ENCODE measurements around the gene CSK.

Gene CSK

DNA sequence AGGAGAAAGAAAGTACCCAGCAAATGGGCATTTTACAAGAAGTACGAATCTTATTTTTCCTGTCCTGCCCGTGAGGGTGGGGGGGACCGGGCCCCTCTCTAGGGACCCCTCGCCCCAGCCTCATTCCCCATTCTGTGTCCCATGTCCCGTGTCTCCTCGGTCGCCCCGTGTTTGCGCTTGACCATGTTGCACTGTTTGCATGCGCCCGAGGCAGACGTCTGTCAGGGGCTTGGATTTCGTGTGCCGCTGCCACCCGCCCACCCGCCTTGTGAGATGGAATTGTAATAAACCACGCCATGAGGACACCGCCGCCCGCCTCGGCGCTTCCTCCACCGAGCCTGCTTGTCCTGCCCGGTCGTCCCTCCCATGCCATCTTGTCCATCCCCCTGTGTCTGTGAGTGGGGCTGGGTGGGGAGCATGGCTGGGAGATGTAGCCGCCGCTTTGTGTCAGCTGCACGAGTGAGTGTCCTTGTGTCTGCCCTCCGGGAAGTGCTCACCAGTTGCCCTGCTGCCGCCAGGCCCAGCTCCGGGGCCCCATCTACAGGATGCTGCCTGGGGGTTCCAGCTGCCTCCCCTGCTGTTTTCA lies 21.1 kb downstream of the CSK start:
- no peak overlapping the region for H4K12ac ChIP-seq (ENCODE audit: low read depth, low read length)
- DNase-seq, result no peak
- H3K4me1 ChIP-seq (ENCODE audit: control insufficient read depth in 1 of 2, insufficient read depth in 2 of 2, low read length in 2 of 2), result no peaks in the 10 kb centered on the region
- H3K9me3 ChIP-seq (ENCODE audit: insufficient read depth, low read depth, low read length), result no peaks in the 10 kb centered on the region
- no peak overlapping the region for H4K8ac ChIP-seq (ENCODE audit: low read depth, low read length)
- H3K18ac ChIP-seq (ENCODE audit: low read length), result no peak overlapping the region
- H3K9ac ChIP-seq (ENCODE audit: low read length), result no peak overlapping the region
- H3K23ac ChIP-seq (ENCODE audit: low read length), result no peak overlapping the region
- H2BK12ac ChIP-seq (ENCODE audit: low read length), result no peak overlapping the region
- no peak overlapping the region for H2AK5ac ChIP-seq (ENCODE audit: low read length)
- no peak overlapping the region for H2AFZ ChIP-seq (ENCODE audit: insufficient read depth, low read length, poor library complexity)
- H3K27ac ChIP-seq (ENCODE audit: low read depth, low read length), result no peak overlapping the region
- H3K79me2 ChIP-seq (ENCODE audit: control insufficient read depth, insufficient read depth, low read length, poor library complexity), result no peaks in the 10 kb centered on the region
- no peak overlapping the region for H2BK5ac ChIP-seq (ENCODE audit: low read depth, low read length, poor library complexity)
- no peak overlapping the region for H4K91ac ChIP-seq (ENCODE audit: low read depth, low read length)
- WGBS (ENCODE audit: extremely low coverage, insufficient coverage, insufficient read length), result no CpG with 5 or more reads among the region's 31 CpGs
- no peak overlapping the region for H3K14ac ChIP-seq (ENCODE audit: low read length)
- no peaks in the 10 kb centered on the region for H3K79me1 ChIP-seq (ENCODE audit: low read length)
- H3K4ac ChIP-seq (ENCODE audit: low read depth, low read length), result no peak overlapping the region
- H3K36me3 ChIP-seq (ENCODE audit: control insufficient read depth in 1 of 2, insufficient read depth in 2 of 2, low read length in 2 of 2), result peaks cover 51 to 60% of the 10 kb centered on the region in 2 experiments
- no peak overlapping the region for H2BK120ac ChIP-seq (ENCODE audit: insufficient read depth, low read length, poor library complexity)
- no peak overlapping the region for H3K4me3 ChIP-seq (ENCODE audit: low read depth, low read length)
- H3K27me3 ChIP-seq (ENCODE audit: insufficient read depth, low read length), result no peaks in the 10 kb centered on the region
- no peak overlapping the region for H3K4me2 ChIP-seq (ENCODE audit: low read length)

DNA sequence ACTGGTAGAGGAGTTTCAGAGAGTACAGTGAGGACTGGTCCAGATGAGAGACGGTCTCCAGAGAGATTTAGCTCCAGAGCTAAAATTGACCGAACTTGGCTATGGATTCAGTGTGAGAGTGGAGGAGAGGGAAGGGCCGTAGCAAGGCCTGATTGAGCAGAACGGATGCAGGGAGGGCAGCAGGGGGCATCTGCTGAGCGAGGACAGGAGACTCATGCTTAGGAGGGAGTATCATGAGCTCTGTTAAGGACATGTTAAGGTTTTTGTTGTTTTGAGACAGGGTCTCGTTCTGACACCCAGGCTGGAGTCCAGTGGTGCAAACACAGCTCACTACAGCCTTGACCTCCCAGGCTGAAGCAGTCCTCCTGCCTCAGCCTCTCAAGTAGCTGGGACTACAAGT lies 23.1 kb downstream of the CSK start:
- no CpG with 5 or more reads among the region's 6 CpGs for WGBS (ENCODE audit: extremely low coverage, insufficient coverage, insufficient read length)
- Histone ChIP-seq H2BK120ac (ENCODE audit: insufficient read depth, low read length, poor library complexity) (no peak overlapping the region), H3K23ac (ENCODE audit: low read length) (no peak overlapping the region), H3K27ac (ENCODE audit: low read depth, low read length) (no peak overlapping the region), H4K8ac (ENCODE audit: low read depth, low read length) (no peak overlapping the region), H2BK12ac (ENCODE audit: low read length) (no peak overlapping the region), H3K4me3 (ENCODE audit: low read depth, low read length) (no peak overlapping the region), H3K4me1 (ENCODE audit: control insufficient read depth in 1 of 2, insufficient read depth in 2 of 2, low read length in 2 of 2) (no peaks in the 10 kb centered on the region), H2AFZ (ENCODE audit: insufficient read depth, low read length, poor library complexity) (no peak overlapping the region), H4K91ac (ENCODE audit: low read depth, low read length) (no peak overlapping the region), H2BK5ac (ENCODE audit: low read depth, low read length, poor library complexity) (no peak overlapping the region), H3K9me3 (ENCODE audit: insufficient read depth, low read depth, low read length) (no peaks in the 10 kb centered on the region), H3K79me1 (ENCODE audit: low read length) (no peaks in the 10 kb centered on the region), H3K18ac (ENCODE audit: low read length) (no peak overlapping the region), H3K27me3 (ENCODE audit: insufficient read depth, low read length) (no peaks in the 10 kb centered on the region), H3K36me3 (ENCODE audit: control insufficient read depth in 1 of 2, insufficient read depth in 2 of 2, low read length in 2 of 2) (peaks cover 33 to 41% of the 10 kb centered on the region in 2 experiments), H4K12ac (ENCODE audit: low read depth, low read length) (no peak overlapping the region), H3K4me2 (ENCODE audit: low read length) (no peak overlapping the region), H3K14ac (ENCODE audit: low read length) (no peak overlapping the region), H3K9ac (ENCODE audit: low read length) (no peak overlapping the region), H3K79me2 (ENCODE audit: control insufficient read depth, insufficient read depth, low read length, poor library complexity) (no peaks in the 10 kb centered on the region), H2AK5ac (ENCODE audit: low read length) (no peak overlapping the region), H3K4ac (ENCODE audit: low read depth, low read length) (no peak overlapping the region)
- no peak for DNase-seq

DNA sequence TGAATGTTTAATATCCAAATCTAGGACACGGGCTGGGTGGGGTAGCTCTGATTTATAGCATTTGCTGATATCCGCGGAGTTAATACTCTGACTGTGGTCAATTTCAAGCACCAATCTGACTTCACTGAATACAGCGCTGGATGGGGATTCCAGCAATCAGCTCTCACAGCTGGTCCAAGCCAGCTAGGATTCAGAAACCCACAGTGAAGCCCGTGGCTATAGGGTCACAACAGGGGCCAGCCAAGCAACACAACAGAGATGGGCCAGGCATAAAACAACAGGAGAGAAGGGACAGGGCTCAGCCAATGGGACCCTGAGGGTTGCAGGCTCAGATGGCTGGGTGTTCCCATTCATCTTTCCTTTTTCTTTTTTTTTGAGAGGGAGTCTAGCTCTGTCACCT lies 25.4 kb downstream of the CSK start:
- H3K14ac ChIP-seq (ENCODE audit: low read length), result no peak overlapping the region

GRCh38 chr15:74808078-74808839 lies 26.4 kb downstream of the CSK start:
- Histone ChIP-seq H2AK5ac (ENCODE audit: low read length) (no peak overlapping the region), H3K18ac (ENCODE audit: low read length) (no peak overlapping the region), H2BK5ac (ENCODE audit: low read depth, low read length, poor library complexity) (no peak overlapping the region), H4K91ac (ENCODE audit: low read depth, low read length) (no peak overlapping the region), H3K27me3 (ENCODE audit: insufficient read depth, low read length) (no peaks in the 10 kb centered on the region), H2BK12ac (ENCODE audit: low read length) (no peak overlapping the region), H3K9me3 (ENCODE audit: insufficient read depth, low read depth, low read length) (peaks cover 2% of the 10 kb centered on the region), H2BK120ac (ENCODE audit: insufficient read depth, low read length, poor library complexity) (no peak overlapping the region), H3K4me3 (ENCODE audit: low read depth, low read length) (no peak overlapping the region), H4K12ac (ENCODE audit: low read depth, low read length) (no peak overlapping the region), H3K4me2 (ENCODE audit: low read length) (no peak overlapping the region), H3K4ac (ENCODE audit: low read depth, low read length) (no peak overlapping the region), H3K14ac (ENCODE audit: low read length) (no peak overlapping the region), H3K79me2 (ENCODE audit: control insufficient read depth, insufficient read depth, low read length, poor library complexity) (no peaks in the 10 kb centered on the region), H3K36me3 (ENCODE audit: control insufficient read depth in 1 of 2, insufficient read depth in 2 of 2, low read length in 2 of 2) (peaks cover 7 to 9% of the 10 kb centered on the region in 2 experiments), H4K8ac (ENCODE audit: low read depth, low read length) (no peak overlapping the region), H3K9ac (ENCODE audit: low read length) (no peak overlapping the region), H3K79me1 (ENCODE audit: low read length) (no peaks in the 10 kb centered on the region), H2AFZ (ENCODE audit: insufficient read depth, low read length, poor library complexity) (no peak overlapping the region), H3K4me1 (ENCODE audit: control insufficient read depth in 1 of 2, insufficient read depth in 2 of 2, low read length in 2 of 2) (no peaks in the 10 kb centered on the region), H3K23ac (ENCODE audit: low read length) (no peak overlapping the region), H3K27ac (ENCODE audit: low read depth, low read length) (no peak overlapping the region)
- peak; percentile 84 to 89 for DNase-seq
- no CpG with 5 or more reads among the region's 18 CpGs for WGBS (ENCODE audit: extremely low coverage, insufficient coverage, insufficient read length)

More for the DNA sequence above, 25.4 kb downstream of the CSK start:
- H4K12ac ChIP-seq (ENCODE audit: low read depth, low read length), result no peak overlapping the region
- no peak overlapping the region for H3K23ac ChIP-seq (ENCODE audit: low read length)
- no peaks in the 10 kb centered on the region for H3K27me3 ChIP-seq (ENCODE audit: insufficient read depth, low read length)
- no peak overlapping the region for H3K9ac ChIP-seq (ENCODE audit: low read length)
- no peak overlapping the region for H3K4me3 ChIP-seq (ENCODE audit: low read depth, low read length)
- H4K91ac ChIP-seq (ENCODE audit: low read depth, low read length), result no peak overlapping the region
- H3K27ac ChIP-seq (ENCODE audit: low read depth, low read length), result no peak overlapping the region
- no peaks in the 10 kb centered on the region for H3K9me3 ChIP-seq (ENCODE audit: insufficient read depth, low read depth, low read length)
- no CpG with 5 or more reads among the region's 5 CpGs for WGBS (ENCODE audit: extremely low coverage, insufficient coverage, insufficient read length)
- H3K79me2 ChIP-seq (ENCODE audit: control insufficient read depth, insufficient read depth, low read length, poor library complexity), result no peaks in the 10 kb centered on the region
- no peak for DNase-seq
- H2BK120ac ChIP-seq (ENCODE audit: insufficient read depth, low read length, poor library complexity), result no peak overlapping the region
- H2BK12ac ChIP-seq (ENCODE audit: low read length), result no peak overlapping the region
- H3K79me1 ChIP-seq (ENCODE audit: low read length), result no peaks in the 10 kb centered on the region
- H3K18ac ChIP-seq (ENCODE audit: low read length), result no peak overlapping the region
- H3K36me3 ChIP-seq (ENCODE audit: control insufficient read depth in 1 of 2, insufficient read depth in 2 of 2, low read length in 2 of 2), result peaks cover 15 to 18% of the 10 kb centered on the region in 2 experiments
- no peak overlapping the region for H3K4ac ChIP-seq (ENCODE audit: low read depth, low read length)
- no peak overlapping the region for H2BK5ac ChIP-seq (ENCODE audit: low read depth, low read length, poor library complexity)
- H2AFZ ChIP-seq (ENCODE audit: insufficient read depth, low read length, poor library complexity), result no peak overlapping the region
- H2AK5ac ChIP-seq (ENCODE audit: low read length), result no peak overlapping the region
- H3K4me2 ChIP-seq (ENCODE audit: low read length), result no peak overlapping the region
- H4K8ac ChIP-seq (ENCODE audit: low read depth, low read length), result no peak overlapping the region
- H3K4me1 ChIP-seq (ENCODE audit: control insufficient read depth in 1 of 2, insufficient read depth in 2 of 2, low read length in 2 of 2), result no peaks in the 10 kb centered on the region

Data from trophoblast cell (in vitro differentiated cells and primary cell).